ENCODE data around the gene SLCO4A1. TPM values are rescaled to one million over a fixed set of nuclear protein-coding genes. Genes with fewer than 3 reads are reported as not detected.

SLCO4A1 gene
- total and polyA plus RNA-seq, 9 donors = 1.1 to 10.9 (median 3.7) TPM

DNA sequence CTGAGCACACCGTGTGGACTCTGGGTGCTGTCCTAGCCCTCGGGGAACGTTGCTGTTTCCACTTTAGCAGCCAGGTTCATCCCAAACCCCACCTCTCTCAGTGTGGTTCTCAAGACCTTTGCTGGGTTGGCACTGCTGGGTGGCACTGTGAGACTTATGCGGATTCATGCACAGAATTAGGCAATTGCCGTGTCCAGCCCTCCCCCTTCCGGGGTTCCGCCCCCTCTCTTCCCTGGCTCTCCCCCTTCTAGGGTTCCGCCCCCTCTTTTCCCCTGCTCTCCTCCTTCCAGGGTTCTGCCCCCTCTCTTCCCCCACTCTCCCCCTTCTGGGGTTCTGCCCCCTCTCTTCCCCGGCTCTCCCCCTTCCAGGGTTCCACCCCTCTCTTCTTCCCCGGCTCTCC lies 39.8 kb upstream of the SLCO4A1 start:
- 54 to 63% (median 60%) methylated on average over 9 to 10 of the region's 10 CpGs for whole genome bisulfite sequencing, 3 donors
- intact Hi-C loops (cut with DNase I) = loop anchor here in 1 of 4 donors (5.0 kb wide), 1 partner anchor 90 kb away; no protein-coding TSS in a partner anchor
- peak in 1 of 5 donors; percentile 21 for DNase-seq
- Histone ChIP-seq H3K4me3 (no peak overlapping the region), H3K36me3 (no peaks in the 10 kb centered on the region), H3K27me3 (no peaks in the 10 kb centered on the region), H3K4me1 (ENCODE audit: insufficient read depth) (peaks cover 4% of the 10 kb centered on the region), H3K9me3 (no peaks in the 10 kb centered on the region), H3K27ac (no peak overlapping the region)
- TF ChIP-seq EP300 (IDR thresholded peaks at IDR 0.05) = no peak

DNA sequence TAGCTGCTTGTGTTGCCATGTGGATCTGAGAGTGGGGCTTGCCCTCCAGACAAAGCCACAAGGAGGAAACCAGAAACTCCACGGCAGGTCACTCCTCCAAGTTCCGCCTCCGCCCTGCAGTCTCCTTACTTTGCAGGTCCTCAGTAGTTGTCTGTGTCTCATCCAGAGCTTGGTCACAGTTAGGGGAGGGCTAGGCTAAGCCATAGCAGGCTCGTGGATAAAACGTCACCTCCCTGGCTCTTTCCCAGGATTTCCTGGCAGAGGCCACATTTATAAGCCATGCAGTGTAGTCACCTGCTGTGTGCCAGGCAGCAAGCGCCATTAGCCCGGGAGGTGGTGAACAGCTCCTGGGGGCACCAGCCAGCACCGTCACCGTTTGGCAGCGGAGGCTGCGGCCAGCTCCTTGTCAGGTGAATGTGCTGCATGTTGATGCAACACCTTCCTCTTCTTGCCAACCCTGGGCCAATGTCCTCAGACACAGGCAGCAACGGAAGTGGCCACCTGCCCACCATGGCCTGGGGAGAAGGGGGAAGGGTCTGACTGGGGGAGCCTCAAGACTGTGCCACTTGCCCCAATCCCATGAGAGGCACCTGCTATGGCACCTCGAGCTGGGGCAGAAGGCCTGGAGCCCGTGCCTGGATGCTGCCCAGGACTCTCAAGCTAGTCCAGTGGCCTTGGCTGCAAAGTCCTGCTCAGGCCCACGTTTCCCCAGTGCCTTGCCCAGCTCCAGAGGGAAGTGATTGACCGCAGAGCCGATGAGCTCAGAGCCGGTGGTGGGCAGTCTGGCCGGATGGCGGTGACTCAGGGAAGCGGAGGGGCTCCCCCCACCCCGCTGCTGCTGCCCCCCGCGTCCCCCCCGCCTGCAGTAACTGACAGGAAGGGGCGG lies 39.0 kb upstream of the SLCO4A1 start:
- peak in 1 of 5 donors; percentile 28 for DNase-seq
- no peaks in the 10 kb centered on the region for H3K36me3 ChIP-seq
- intact Hi-C loops (cut with DNase I) = loop anchor here in 1 of 4 donors (5.0 kb wide), 1 partner anchor 91 kb away; no protein-coding TSS in a partner anchor
- H3K4me3 ChIP-seq = no peak overlapping the region
- H3K27me3 ChIP-seq = no peaks in the 10 kb centered on the region
- WGBS, 3 donors = 43 to 50% (median 44%) methylated on average over 26 of the region's 26 CpGs
- peaks cover 4% of the 10 kb centered on the region for H3K4me1 ChIP-seq (ENCODE audit: insufficient read depth)
- TF ChIP-seq POLR2A (IDR thresholded peaks at IDR 0.05) (no peak), EP300 (IDR thresholded peaks at IDR 0.05) (no peak)
- TF ChIP-seq, protein P1, sequence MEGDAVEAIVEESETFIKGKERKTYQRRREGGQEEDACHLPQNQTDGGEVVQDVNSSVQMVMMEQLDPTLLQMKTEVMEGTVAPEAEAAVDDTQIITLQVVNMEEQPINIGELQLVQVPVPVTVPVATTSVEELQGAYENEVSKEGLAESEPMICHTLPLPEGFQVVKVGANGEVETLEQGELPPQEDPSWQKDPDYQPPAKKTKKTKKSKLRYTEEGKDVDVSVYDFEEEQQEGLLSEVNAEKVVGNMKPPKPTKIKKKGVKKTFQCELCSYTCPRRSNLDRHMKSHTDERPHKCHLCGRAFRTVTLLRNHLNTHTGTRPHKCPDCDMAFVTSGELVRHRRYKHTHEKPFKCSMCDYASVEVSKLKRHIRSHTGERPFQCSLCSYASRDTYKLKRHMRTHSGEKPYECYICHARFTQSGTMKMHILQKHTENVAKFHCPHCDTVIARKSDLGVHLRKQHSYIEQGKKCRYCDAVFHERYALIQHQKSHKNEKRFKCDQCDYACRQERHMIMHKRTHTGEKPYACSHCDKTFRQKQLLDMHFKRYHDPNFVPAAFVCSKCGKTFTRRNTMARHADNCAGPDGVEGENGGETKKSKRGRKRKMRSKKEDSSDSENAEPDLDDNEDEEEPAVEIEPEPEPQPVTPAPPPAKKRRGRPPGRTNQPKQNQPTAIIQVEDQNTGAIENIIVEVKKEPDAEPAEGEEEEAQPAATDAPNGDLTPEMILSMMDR (IDR thresholded peaks at IDR 0.05) = no peak
- no peak overlapping the region for H3K27ac ChIP-seq
- no peaks in the 10 kb centered on the region for H3K9me3 ChIP-seq

DNA sequence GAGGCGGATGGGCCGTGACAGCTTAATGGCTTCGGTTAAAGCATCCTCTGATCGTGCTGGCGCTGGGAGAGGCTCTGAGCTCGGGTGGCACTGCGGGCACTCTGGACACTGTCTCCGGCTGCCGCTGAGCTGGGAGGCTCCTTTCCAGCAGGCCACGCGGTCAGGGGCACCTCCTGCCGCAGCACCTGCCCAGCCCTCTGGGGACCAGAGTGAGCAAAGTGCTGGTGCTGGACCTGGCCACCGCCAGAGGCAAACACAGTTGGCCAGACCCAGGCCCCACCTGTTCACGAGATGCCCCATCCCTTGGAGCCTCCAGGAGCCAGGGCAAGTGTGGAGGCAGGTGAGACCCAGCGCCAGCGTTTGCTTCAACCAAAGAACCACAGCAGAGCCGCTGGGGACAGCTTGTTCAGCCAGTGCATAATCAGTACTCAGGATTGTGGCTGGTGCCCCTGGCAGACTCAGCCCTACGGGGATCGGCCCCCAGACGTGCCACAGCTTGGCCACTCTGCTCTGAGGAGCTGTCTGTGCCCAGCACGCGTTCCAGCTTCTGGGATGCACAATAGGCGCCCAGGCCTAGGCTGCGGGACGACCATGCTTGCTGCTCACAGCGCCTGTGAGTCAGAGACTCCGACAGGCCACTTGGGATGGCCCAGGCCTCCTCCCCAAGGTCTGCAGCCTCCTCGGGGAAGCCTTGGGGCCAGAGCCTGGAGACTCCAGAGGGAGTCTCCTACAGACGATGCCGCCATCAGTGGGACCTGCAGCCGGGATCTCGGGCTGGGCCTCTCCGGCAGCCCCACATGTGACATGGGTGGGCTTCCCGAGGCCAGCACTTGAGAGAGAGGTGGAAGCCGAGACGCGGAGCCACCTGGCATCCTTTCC lies 38.2 kb upstream of the SLCO4A1 start:
- Histone ChIP-seq H3K27ac (no peak overlapping the region), H3K27me3 (no peaks in the 10 kb centered on the region), H3K4me1 (ENCODE audit: insufficient read depth) (peaks cover 4% of the 10 kb centered on the region), H3K36me3 (no peaks in the 10 kb centered on the region), H3K4me3 (no peak overlapping the region), H3K9me3 (no peaks in the 10 kb centered on the region)
- intact Hi-C loops (cut with DNase I) = loop anchor here in 1 of 4 donors (5.0 kb wide), 1 partner anchor 92 kb away; no protein-coding TSS in a partner anchor
- TF ChIP-seq EP300 (IDR thresholded peaks at IDR 0.05) = no peak
- TF ChIP-seq, protein P1 (IDR thresholded peaks at IDR 0.05) = no peak
- no peak for TF ChIP-seq POLR2A (IDR thresholded peaks at IDR 0.05)
- 72 to 83% (median 81%) methylated on average over 31 to 37 of the region's 37 CpGs for WGBS, 3 donors
- no peak for DNase-seq

DNA sequence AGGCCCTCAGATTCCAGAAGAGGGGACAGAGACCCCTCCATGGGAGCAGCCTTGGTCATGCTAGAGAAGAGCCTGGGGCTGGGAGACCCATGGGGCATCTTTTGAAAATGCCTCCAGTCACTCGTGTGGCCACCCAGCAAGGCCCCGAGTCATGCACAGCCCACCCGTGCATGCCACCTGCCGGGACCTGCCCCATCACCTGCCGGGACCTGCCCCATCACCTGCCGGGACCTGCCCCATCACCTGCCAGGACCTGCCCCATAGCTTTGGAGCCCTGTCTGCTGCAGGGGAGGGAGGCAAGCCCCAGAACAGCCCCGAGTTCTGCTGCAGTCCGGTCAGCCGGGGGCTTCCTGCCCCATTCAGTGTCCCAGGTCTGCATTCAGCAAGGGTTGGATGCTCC lies 37.5 kb upstream of the SLCO4A1 start:
- WGBS, 3 donors = 70 to 84% (median 74%) methylated on average over 9 of the region's 9 CpGs
- TF ChIP-seq, protein P1 (IDR thresholded peaks at IDR 0.05) = no peak
- no peak for TF ChIP-seq POLR2A (IDR thresholded peaks at IDR 0.05)
- TF ChIP-seq EP300 (IDR thresholded peaks at IDR 0.05) = no peak
- no peaks in the 10 kb centered on the region for H3K27me3 ChIP-seq
- H3K9me3 ChIP-seq = no peaks in the 10 kb centered on the region
- H3K4me1 ChIP-seq (ENCODE audit: insufficient read depth) = peaks cover 4% of the 10 kb centered on the region
- H3K27ac ChIP-seq = no peak overlapping the region
- no peak overlapping the region for H3K4me3 ChIP-seq
- DNase-seq = no peak
- no peaks in the 10 kb centered on the region for H3K36me3 ChIP-seq
- intact Hi-C loops (cut with DNase I) = loop anchor here in 1 of 4 donors (5.0 kb wide), 1 partner anchor 92 kb away; no protein-coding TSS in a partner anchor

Measured in ovary (tissue), 9 donors.